Activated CD4-positive, alpha-beta T cell treated with anti-CD3 and anti-CD28 coated beads, Interleukin-2, amount 50 U/mL, for 1 hour (primary cell): ENCODE measurements around the gene RIOK1.

ENCODE experiments used
- DNase-seq: peaks from one replicate; pipeline ENCODE4 v3.0.0-alpha.2; 2020

RIOK1 gene

GRCh38 chr6:7410851-7411250 lies 21.2 kb downstream of the RIOK1 start:
- no peak for DNase-seq

- DNase-seq: no peak
Observed at GRCh38 chr6:7411328-7411727, 21.7 kb downstream of the RIOK1 start.

- DNase-seq: no peak
Observed at GRCh38 chr6:7413151-7413823, 23.7 kb downstream of the RIOK1 start.

- DNase-seq: no peak
Observed at GRCh38 chr6:7414811-7415210, 25.2 kb downstream of the RIOK1 start.

GRCh38 chr6:7417684-7418083 lies 28.1 kb downstream of the RIOK1 start:
- DNase-seq: no peak

GRCh38 chr6:7418238-7418905 lies 28.8 kb downstream of the RIOK1 start:
- no peak for DNase-seq

GRCh38 chr6:7419065-7419464 lies 29.5 kb downstream of the RIOK1 start:
- no peak for DNase-seq

GRCh38 chr6:7421066-7421465 lies 31.5 kb downstream of the RIOK1 start:
- no peak for DNase-seq

GRCh38 chr6:7424058-7424457 lies 34.5 kb downstream of the RIOK1 start:
- no peak for DNase-seq

GRCh38 chr6:7424967-7425807 lies 35.6 kb downstream of the RIOK1 start:
- DNase-seq: no peak

GRCh38 chr6:7425808-7426190 lies 36.2 kb downstream of the RIOK1 start:
- no peak for DNase-seq

GRCh38 chr6:7426447-7427169 lies 37.0 kb downstream of the RIOK1 start:
- no peak for DNase-seq

- no peak for DNase-seq
Observed at GRCh38 chr6:7431313-7431673, 41.7 kb downstream of the RIOK1 start.

GRCh38 chr6:7431674-7432390 lies 42.2 kb downstream of the RIOK1 start:
- DNase-seq: no peak

- DNase-seq: no peak
Observed at GRCh38 chr6:7432391-7433120, 42.9 kb downstream of the RIOK1 start.

GRCh38 chr6:7433121-7433617 lies 43.6 kb downstream of the RIOK1 start:
- DNase-seq: no peak

GRCh38 chr6:7434672-7435071 lies 45.1 kb downstream of the RIOK1 start:
- DNase-seq: no peak

GRCh38 chr6:7438011-7438410 lies 48.4 kb downstream of the RIOK1 start:
- DNase-seq: no peak

GRCh38 chr6:7439228-7439627 lies 49.6 kb downstream of the RIOK1 start:
- DNase-seq: no peak

- no peak for DNase-seq
Observed at GRCh38 chr6:7440476-7440875, 50.9 kb downstream of the RIOK1 start.

- no peak for DNase-seq
Observed at GRCh38 chr6:7441048-7441775, 51.6 kb downstream of the RIOK1 start.
